ENCODE results near the gene PLCXD1.

DNA sequence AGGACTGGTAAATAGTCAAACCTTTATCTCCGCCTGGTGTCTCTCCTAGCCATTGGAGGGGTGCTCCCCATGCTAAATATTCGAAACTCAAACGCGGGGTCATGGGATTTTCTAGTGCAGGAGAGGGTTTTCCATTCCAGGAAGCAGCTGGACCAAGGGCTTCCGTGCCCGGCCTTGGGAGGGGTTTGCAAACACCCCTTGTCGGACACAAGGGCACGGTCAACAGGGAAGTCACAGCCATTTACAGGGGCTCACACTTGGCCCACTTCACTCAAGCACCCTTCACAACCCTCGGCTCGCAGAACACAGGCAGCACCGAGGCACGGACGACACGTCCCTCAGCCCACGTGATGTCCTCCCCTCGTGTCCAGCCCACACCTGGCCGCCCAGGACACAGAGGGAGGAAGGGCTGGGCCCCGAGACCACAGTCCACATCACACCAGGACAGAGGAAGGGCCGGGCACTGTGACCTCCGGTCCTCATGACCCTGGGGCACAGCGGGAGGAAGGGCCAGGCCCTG lies 10.3 kb upstream of the PLCXD1 start:
- TF ChIP-seq, protein P1, sequence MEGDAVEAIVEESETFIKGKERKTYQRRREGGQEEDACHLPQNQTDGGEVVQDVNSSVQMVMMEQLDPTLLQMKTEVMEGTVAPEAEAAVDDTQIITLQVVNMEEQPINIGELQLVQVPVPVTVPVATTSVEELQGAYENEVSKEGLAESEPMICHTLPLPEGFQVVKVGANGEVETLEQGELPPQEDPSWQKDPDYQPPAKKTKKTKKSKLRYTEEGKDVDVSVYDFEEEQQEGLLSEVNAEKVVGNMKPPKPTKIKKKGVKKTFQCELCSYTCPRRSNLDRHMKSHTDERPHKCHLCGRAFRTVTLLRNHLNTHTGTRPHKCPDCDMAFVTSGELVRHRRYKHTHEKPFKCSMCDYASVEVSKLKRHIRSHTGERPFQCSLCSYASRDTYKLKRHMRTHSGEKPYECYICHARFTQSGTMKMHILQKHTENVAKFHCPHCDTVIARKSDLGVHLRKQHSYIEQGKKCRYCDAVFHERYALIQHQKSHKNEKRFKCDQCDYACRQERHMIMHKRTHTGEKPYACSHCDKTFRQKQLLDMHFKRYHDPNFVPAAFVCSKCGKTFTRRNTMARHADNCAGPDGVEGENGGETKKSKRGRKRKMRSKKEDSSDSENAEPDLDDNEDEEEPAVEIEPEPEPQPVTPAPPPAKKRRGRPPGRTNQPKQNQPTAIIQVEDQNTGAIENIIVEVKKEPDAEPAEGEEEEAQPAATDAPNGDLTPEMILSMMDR (IDR thresholded peaks at IDR 0.05) = no peak
- no peak for TF ChIP-seq POLR2A (IDR thresholded peaks at IDR 0.05)

Data from thyroid gland (tissue), 4 donors.